HEK293T (cell line): ENCODE results near the gene LRRC2.
A peak's percentile ranks its signal among the peaks of the same experiment; 100 is the strongest.

Experiments
- CTCF ChIA-PET: fragments of 350-600 bp; formaldehyde crosslinking; extraction: SDS; loops from one replicate; lab custom pipeline; 2021; ENCODE audit warnings: antibody characterized with exemption, inconsistent platforms; lab: Yijun Ruan, JAX
- POLR2A ChIA-PET: fragments of 350-600 bp; formaldehyde crosslinking; extraction: SDS; loops from one replicate; lab custom pipeline; 2020; ENCODE audit warnings: antibody characterized with exemption, inconsistent platforms; lab: Yijun Ruan, JAX
- DNase-seq: peaks from one replicate; pipeline ENCODE4 v3.0.0; 2012; ENCODE audit warnings: mixed read lengths; ENCODE audit errors: extremely low spot score
- ARNT ChIP-seq: fragments of 450-650 bp; IDR thresholded peaks from 2 replicates; pipeline ENCODE4 v1.6.1; 2017; ENCODE audit warnings: mild to moderate bottlenecking
- BHLHE40 ChIP-seq: fragments of 450-650 bp; IDR thresholded peaks from 2 replicates; pipeline ENCODE4 v1.6.1; 2016; ENCODE audit warnings: mild to moderate bottlenecking, moderate library complexity, borderline replicate concordance
- CTBP1 ChIP-seq: fragments of 450-650 bp; IDR thresholded peaks from 2 replicates; pipeline ENCODE4 v1.6.1; 2016; ENCODE audit warnings: borderline replicate concordance
- ELF4 ChIP-seq: fragments of 450-650 bp; IDR thresholded peaks from 2 replicates; pipeline ENCODE4 v1.6.1; 2017; ENCODE audit warnings: antibody characterized with exemption
- FOXA1 ChIP-seq: fragments of 450-650 bp; IDR thresholded peaks from 2 replicates; pipeline ENCODE4 v1.6.1; 2016; ENCODE audit warnings: mild to moderate bottlenecking
- FOXK2 ChIP-seq: fragments of 450-650 bp; IDR thresholded peaks from 2 replicates; pipeline ENCODE4 v1.6.1; 2016; ENCODE audit warnings: mild to moderate bottlenecking
- FOXM1 ChIP-seq: fragments of 450-650 bp; IDR thresholded peaks from 2 replicates; pipeline ENCODE4 v1.6.1; 2017; ENCODE audit warnings: mild to moderate bottlenecking, borderline replicate concordance
- HDGF ChIP-seq: fragments of 450-650 bp; IDR thresholded peaks from 2 replicates; pipeline ENCODE4 v1.6.1; 2017; ENCODE audit warnings: antibody characterized with exemption, borderline replicate concordance
- L3MBTL2 ChIP-seq: fragments of 450-650 bp; conservative IDR thresholded peaks from 2 replicates; pipeline ENCODE4 v1.6.1; 2016; ENCODE audit warnings: mild to moderate bottlenecking
- LEF1 ChIP-seq: fragments of 450-650 bp; IDR thresholded peaks from 2 replicates; pipeline ENCODE4 v1.6.1; 2017; ENCODE audit warnings: mild to moderate bottlenecking, borderline replicate concordance
- NFRKB ChIP-seq: fragments of 450-650 bp; IDR thresholded peaks from 2 replicates; pipeline ENCODE4 v1.6.1; 2016; ENCODE audit warnings: mild to moderate bottlenecking, moderate library complexity
- PKNOX1 ChIP-seq: fragments of 450-650 bp; IDR thresholded peaks from 2 replicates; pipeline ENCODE4 v1.6.1; 2016
- SP1 ChIP-seq: fragments of 450-650 bp; IDR thresholded peaks from 2 replicates; pipeline ENCODE4 v1.6.1; 2017
- SUZ12 ChIP-seq: fragments of 450-650 bp; IDR thresholded peaks from 2 replicates; pipeline ENCODE4 v1.6.1; 2016; ENCODE audit warnings: mild to moderate bottlenecking
- TARDBP ChIP-seq: fragments of 450-650 bp; IDR thresholded peaks from 2 replicates; pipeline ENCODE4 v1.6.1; 2016
- ZNF384 ChIP-seq: fragments of 450-650 bp; IDR thresholded peaks from 2 replicates; pipeline ENCODE4 v1.6.1; 2016

The LRRC2 gene

GRCh38 chr3:46609944-46610722 lies 44.0 kb upstream of the LRRC2 start:
- ChIA-PET POLR2A (no interaction called here), CTCF (no interaction called here)
- DNase-seq = no peak
- TF ChIP-seq HDGF (no peak), ELF4 (no peak), ZNF384 (no peak), FOXK2 (no peak), FOXA1 (no peak), LEF1 (no peak), FOXM1 (no peak), PKNOX1 (no peak), L3MBTL2 (no peak), BHLHE40 (no peak)

- no peak for DNase-seq
- CTCF ChIA-PET = no interaction called here
- POLR2A ChIA-PET = no interaction called here
- no peak for TF ChIP-seq FOXK2
- no peak for TF ChIP-seq TARDBP
Observed at GRCh38 chr3:46609212-46609721, 43.2 kb upstream of the LRRC2 start.

GRCh38 chr3:46607603-46608028 lies 41.5 kb upstream of the LRRC2 start:
- POLR2A ChIA-PET = no interaction called here
- peak; percentile 34 for DNase-seq
- no peak for TF ChIP-seq HDGF
- TF ChIP-seq ELF4 = no peak
- TF ChIP-seq FOXK2 = no peak
- TF ChIP-seq FOXA1 = no peak
- TF ChIP-seq ARNT = no peak
- no peak for TF ChIP-seq CTBP1
- no peak for TF ChIP-seq LEF1
- no peak for TF ChIP-seq SUZ12
- TF ChIP-seq L3MBTL2 = no peak
- TF ChIP-seq FOXM1 = no peak
- TF ChIP-seq SP1 = no peak
- TF ChIP-seq NFRKB = no peak
- TF ChIP-seq PKNOX1 = no peak
- TF ChIP-seq ZNF384 = no peak
- TF ChIP-seq TARDBP = no peak
- TF ChIP-seq BHLHE40 = no peak
- CTCF ChIA-PET = no interaction called here

GRCh38 chr3:46604127-46604526 lies 38.0 kb upstream of the LRRC2 start:
- TF ChIP-seq BHLHE40 (no peak), FOXK2 (no peak), NFRKB (no peak), FOXM1 (no peak), SUZ12 (no peak), SP1 (no peak), PKNOX1 (no peak)
- CTCF ChIA-PET = no interaction called here
- no peak for DNase-seq
- POLR2A ChIA-PET = no interaction called here

GRCh38 chr3:46603446-46604046 lies 37.4 kb upstream of the LRRC2 start:
- CTCF ChIA-PET = no interaction called here
- TF ChIP-seq HDGF = no peak
- TF ChIP-seq CTBP1 = no peak
- TF ChIP-seq FOXK2 = no peak
- no peak for TF ChIP-seq BHLHE40
- no peak for TF ChIP-seq FOXM1
- TF ChIP-seq L3MBTL2 = no peak
- no peak for TF ChIP-seq NFRKB
- TF ChIP-seq SUZ12 = no peak
- TF ChIP-seq SP1 = no peak
- TF ChIP-seq ZNF384 = no peak
- TF ChIP-seq FOXA1 = no peak

DNA sequence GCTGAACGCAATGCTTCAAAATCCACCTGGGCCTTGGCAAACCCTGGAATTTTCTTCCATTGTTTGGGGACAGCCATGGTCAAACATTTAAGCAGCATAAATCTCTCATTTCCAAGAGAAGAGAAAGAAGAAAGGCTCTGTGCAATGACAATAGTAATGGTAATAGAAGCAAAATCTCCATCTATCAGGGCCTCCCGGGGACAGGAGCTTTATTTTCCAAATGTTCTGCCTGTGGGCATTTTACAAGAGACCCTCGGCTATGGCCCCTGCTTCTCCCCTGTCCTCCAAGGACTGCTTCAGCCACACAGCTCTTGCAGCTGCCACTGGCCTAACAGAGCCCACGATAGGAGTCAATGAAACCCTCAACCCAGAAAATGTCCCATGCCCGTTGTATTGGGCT lies 33.5 kb upstream of the LRRC2 start:
- DNase-seq = no peak
- ChIA-PET CTCF (interaction anchor here (0.8 kb wide), 1 partner anchor 65 kb away, joined by 3 read pairs; no protein-coding TSS in a partner anchor), POLR2A (no interaction called here)
- TF ChIP-seq LEF1 (no peak), HDGF (no peak), L3MBTL2 (no peak), ELF4 (no peak), PKNOX1 (no peak), FOXM1 (no peak), CTBP1 (no peak), FOXA1 (no peak), ZNF384 (no peak), BHLHE40 (no peak), ARNT (no peak), TARDBP (no peak)

More at GRCh38 chr3:46603446-46604046, 37.4 kb upstream of the LRRC2 start:
- no peak for DNase-seq
- POLR2A ChIA-PET = no interaction called here
